Measurements from ENCODE around the gene TRIOBP.

DNA sequence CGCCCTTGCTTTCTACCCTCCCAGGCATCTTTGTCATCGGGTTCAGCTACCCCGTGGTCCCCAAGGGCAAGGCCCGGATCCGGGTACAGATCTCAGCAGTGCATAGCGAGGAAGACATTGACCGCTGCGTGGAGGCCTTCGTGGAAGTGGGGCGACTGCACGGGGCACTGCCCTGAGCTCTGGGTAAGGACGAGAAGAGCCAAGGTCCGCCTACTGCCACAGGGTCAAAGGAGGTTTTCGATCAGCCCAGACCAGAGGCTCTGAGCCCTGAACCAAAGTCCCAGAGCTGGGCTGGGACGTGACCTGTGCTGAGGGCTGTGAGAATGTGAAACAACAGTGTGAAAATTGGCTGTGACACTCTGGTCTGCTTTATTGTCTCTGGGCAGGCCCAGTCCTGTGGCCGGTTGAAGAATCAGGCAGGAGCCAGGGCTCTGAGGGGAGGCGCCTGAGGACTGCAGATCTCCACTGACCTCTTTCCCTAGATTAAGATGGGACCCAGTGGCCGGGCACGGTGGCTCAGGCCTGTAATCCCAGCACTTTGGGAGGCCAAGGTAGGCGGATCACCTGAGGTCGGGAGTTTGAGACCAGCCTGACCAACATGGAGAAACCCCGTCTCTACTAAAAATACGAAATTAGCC is 119.8 kb downstream of the TRIOBP start:
- TF ChIP-seq CTCF (optimal IDR thresholded peaks at IDR 0.05 in 1 of 3, IDR thresholded peaks at IDR 0.05 in 1 of 3, conservative IDR thresholded peaks at IDR 0.05 in 1 of 3; ENCODE audit: extremely low read depth in 1 of 3, insufficient read depth in 2 of 3, low read length in 3 of 3) (no peak), EZH2 (IDR thresholded peaks at IDR 0.05; ENCODE audit: low read length) (no peak)
